Fibroblast of skin of scalp (primary cell): Measurements from ENCODE around the gene SH3RF2.

Source experiments
- DNase-seq: peaks from one replicate; pipeline ENCODE4 v3.0.0-alpha.2; 2013

Gene SH3RF2

GRCh38 chr5:145921211-145921610 is 15.2 kb upstream of the SH3RF2 start:
- no peak for DNase-seq

- no peak for DNase-seq
Observed at GRCh38 chr5:145922059-145922458, 14.3 kb upstream of the SH3RF2 start.

GRCh38 chr5:145923405-145923804 is 13.0 kb upstream of the SH3RF2 start:
- no peak for DNase-seq

GRCh38 chr5:145924849-145925248 is 11.5 kb upstream of the SH3RF2 start:
- DNase-seq = no peak

- peak; percentile 94 for DNase-seq
Observed at GRCh38 chr5:145925353-145925752, 11.0 kb upstream of the SH3RF2 start.

GRCh38 chr5:145925803-145926202 is 10.6 kb upstream of the SH3RF2 start:
- peak; percentile 74 for DNase-seq

- DNase-seq = no peak
Observed at GRCh38 chr5:145931718-145932117, 4.7 kb upstream of the SH3RF2 start.

- DNase-seq = no peak
Observed at GRCh38 chr5:145934276-145934675, 2.1 kb upstream of the SH3RF2 start.

GRCh38 chr5:145937432-145938250 is 1.3 kb downstream of the SH3RF2 start:
- no peak for DNase-seq

- DNase-seq = no peak
Observed at GRCh38 chr5:145938776-145939539, 2.6 kb downstream of the SH3RF2 start.

GRCh38 chr5:145939540-145940065 is 3.2 kb downstream of the SH3RF2 start:
- no peak for DNase-seq

- no peak for DNase-seq
Observed at GRCh38 chr5:145941096-145941447, 4.7 kb downstream of the SH3RF2 start.

- DNase-seq = peak; percentile 20
Observed at GRCh38 chr5:145941448-145942130, 5.2 kb downstream of the SH3RF2 start.

GRCh38 chr5:145942201-145942600 is 5.8 kb downstream of the SH3RF2 start:
- DNase-seq = no peak

- DNase-seq = no peak
Observed at GRCh38 chr5:145942749-145943148, 6.4 kb downstream of the SH3RF2 start.

GRCh38 chr5:145943674-145944121 is 7.3 kb downstream of the SH3RF2 start:
- peak; percentile 36 for DNase-seq

- no peak for DNase-seq
Observed at GRCh38 chr5:145944328-145944727, 8.0 kb downstream of the SH3RF2 start.

GRCh38 chr5:145945620-145946111 is 9.3 kb downstream of the SH3RF2 start:
- no peak for DNase-seq

- DNase-seq = peak; percentile 77
Observed at GRCh38 chr5:145946112-145946861, 9.9 kb downstream of the SH3RF2 start.

- no peak for DNase-seq
Observed at GRCh38 chr5:145947581-145947980, 11.2 kb downstream of the SH3RF2 start.

- no peak for DNase-seq
Observed at GRCh38 chr5:145948047-145948446, 11.7 kb downstream of the SH3RF2 start.

- no peak for DNase-seq
Observed at GRCh38 chr5:145948921-145949320, 12.5 kb downstream of the SH3RF2 start.
